NB4 (cell line): ENCODE results near the gene CFAP157.

Experiments
- DNase-seq: peaks from one replicate; pipeline ENCODE4 v3.0.0; 2010; ENCODE audit warnings: low read depth
- H3K4me3 ChIP-seq: one replicate; pipeline ENCODE4 v1.5.1; 2011; ENCODE audit warnings: mild to moderate bottlenecking, low read depth, low read length, moderate library complexity
- MYC ChIP-seq: IDR thresholded peaks from 2 replicates; pipeline ENCODE4 v1.6.1; 2011; ENCODE audit warnings: low read depth, low read length
- POLR2A ChIP-seq: IDR thresholded peaks from 2 replicates; pipeline ENCODE4 v1.6.1; 2011; ENCODE audit warnings: mild to moderate bottlenecking; ENCODE audit not compliant: insufficient read length; ENCODE audit errors: extremely low read depth
- TF ChIP-seq, protein P1 (sequence below): IDR thresholded peaks from 2 replicates; pipeline ENCODE4 v1.6.1; 2011; ENCODE audit warnings: low read depth, low read length
- TF ChIP-seq, protein P2 (sequence below): IDR thresholded peaks from one replicate; pipeline ENCODE4 v1.5.1; 2012; ENCODE audit warnings: low read depth, low read length

The CFAP157 gene

DNA sequence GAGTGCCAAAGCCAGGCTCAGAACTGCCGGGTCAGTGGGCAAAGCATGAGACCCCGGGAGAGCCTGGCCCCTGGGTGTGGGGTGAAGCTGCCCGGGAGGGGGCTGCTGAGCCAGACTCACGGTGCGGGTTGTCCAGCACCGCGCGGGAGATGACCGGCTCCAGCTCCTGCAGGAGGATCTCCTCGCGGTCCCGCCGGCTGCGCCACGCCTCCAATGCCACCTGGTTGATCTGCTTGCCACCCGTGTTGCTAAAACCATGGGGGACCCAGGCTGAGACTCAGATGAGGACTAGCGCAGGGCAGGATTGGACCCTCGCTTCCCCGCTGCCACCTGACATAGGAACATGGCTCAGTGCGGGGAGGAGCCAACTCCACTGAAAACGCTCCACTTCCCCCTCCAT, 25.7 kb downstream of the CFAP157 start:
- no peak for DNase-seq
- TF ChIP-seq POLR2A (no peak), MYC (no peak)
- TF ChIP-seq, protein P1, sequence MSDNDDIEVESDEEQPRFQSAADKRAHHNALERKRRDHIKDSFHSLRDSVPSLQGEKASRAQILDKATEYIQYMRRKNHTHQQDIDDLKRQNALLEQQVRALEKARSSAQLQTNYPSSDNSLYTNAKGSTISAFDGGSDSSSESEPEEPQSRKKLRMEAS = no peak
- TF ChIP-seq, protein P2, sequence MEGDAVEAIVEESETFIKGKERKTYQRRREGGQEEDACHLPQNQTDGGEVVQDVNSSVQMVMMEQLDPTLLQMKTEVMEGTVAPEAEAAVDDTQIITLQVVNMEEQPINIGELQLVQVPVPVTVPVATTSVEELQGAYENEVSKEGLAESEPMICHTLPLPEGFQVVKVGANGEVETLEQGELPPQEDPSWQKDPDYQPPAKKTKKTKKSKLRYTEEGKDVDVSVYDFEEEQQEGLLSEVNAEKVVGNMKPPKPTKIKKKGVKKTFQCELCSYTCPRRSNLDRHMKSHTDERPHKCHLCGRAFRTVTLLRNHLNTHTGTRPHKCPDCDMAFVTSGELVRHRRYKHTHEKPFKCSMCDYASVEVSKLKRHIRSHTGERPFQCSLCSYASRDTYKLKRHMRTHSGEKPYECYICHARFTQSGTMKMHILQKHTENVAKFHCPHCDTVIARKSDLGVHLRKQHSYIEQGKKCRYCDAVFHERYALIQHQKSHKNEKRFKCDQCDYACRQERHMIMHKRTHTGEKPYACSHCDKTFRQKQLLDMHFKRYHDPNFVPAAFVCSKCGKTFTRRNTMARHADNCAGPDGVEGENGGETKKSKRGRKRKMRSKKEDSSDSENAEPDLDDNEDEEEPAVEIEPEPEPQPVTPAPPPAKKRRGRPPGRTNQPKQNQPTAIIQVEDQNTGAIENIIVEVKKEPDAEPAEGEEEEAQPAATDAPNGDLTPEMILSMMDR = no peak
- no peak overlapping the region for H3K4me3 ChIP-seq

DNA sequence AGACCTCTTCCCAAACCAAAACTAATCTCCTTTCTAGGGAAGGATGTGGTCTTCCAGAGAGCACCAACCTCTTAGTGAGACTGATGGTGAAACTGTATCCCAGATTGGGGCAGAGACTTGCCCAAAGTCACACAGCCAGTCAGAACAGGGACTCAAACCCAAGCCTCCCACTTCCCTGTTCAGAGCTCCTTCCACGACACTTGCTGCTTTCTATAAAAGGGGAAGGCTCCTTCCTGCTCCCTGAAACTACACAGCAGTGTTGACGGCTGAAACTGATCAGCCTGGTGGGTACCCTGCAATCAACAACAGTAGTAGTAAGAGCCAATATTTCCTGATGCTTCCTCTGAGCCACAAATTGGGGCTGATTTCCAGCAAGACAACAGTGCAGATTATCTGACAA, 26.8 kb downstream of the CFAP157 start:
- no peak overlapping the region for H3K4me3 ChIP-seq
- DNase-seq = no peak
- TF ChIP-seq MYC (no peak), POLR2A (no peak)
- TF ChIP-seq, protein P1 = no peak
- TF ChIP-seq, protein P2 = no peak

DNA sequence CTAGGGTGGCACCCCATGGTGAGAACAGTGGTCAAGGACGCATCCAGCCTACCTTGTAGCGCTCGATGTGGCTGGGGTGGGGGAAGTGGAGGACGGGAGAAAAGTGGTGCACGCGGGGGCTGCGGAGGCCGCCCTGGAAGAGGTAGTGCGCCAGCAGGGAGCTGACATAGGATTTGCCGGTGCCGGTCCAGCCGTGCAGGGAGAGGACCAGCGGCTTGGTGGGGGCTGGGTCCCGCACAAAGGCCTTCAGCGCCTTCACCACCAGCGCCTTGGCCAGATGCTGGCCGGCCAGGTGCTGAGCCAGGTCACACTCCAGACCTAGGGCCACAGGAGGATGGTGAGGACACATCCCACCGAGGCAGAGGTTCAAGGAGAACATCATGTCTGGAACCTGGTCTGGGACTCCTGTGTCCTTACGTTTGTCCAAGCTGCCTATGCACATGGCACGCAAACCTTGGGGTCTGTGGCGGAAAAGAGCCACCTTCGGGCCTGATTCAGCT, 27.5 kb downstream of the CFAP157 start:
- TF ChIP-seq MYC = peak; percentile 98; the same call in 1 of the 2 replicates
- TF ChIP-seq, protein P1 = peak; percentile 91
- no peak for TF ChIP-seq POLR2A
- TF ChIP-seq, protein P2 = no peak
- no peak for DNase-seq
- H3K4me3 ChIP-seq = peak overlapping the region; percentile 55

DNA sequence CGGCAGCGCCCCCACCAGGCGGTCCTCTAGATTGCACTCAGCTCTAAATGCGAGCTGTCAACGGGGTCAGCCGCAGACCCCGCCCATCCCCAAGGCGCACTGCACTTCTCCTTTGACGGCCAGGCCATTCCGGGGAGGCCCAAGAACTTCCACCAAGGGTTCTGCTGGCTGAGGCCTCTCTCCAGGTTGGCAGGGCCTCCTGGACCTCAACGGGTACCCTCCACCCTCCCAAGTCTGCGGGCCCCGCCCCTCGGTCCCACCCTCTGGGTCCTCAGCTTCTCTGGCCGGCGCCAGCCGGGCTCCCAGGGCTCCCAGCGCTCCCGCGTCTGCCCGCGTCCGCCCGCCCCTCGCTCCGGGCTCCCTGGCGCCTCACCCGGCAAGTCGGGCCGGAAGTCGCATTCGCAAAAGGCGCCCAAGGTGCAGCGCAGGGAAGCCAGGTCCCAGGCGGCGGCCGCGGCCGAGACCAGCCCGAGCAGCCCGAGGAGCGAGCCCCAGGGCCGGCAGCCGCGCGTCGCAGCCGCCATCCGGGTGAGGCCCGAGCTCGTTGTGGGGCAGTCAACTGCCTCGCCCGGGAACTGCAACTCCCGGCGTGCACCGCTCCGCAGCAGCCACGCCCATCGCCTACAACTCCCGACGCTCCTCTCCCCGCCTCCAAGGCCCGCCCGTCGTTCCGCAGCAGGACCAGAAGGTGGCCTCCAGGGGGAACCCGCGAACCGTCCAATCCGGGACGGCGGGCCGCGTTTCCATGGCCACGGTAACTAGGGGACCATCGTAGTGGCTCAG, 28.1 kb downstream of the CFAP157 start, which contains the start of gene TOR2A:
Gene TOR2A (minus strand): TSS at position 548 of the 783 bp plus-strand sequence. CDS start 24 bp downstream, at position 524.
- TF ChIP-seq MYC (peak; percentile 51; the same call in 1 of the 2 replicates), POLR2A (peak; percentile 63)
- TF ChIP-seq, protein P1 = peak; percentile 53; the same call in 1 of the 2 replicates
- TF ChIP-seq, protein P2 = peak; percentile 80
- DNase-seq = peak; percentile 97

DNA sequence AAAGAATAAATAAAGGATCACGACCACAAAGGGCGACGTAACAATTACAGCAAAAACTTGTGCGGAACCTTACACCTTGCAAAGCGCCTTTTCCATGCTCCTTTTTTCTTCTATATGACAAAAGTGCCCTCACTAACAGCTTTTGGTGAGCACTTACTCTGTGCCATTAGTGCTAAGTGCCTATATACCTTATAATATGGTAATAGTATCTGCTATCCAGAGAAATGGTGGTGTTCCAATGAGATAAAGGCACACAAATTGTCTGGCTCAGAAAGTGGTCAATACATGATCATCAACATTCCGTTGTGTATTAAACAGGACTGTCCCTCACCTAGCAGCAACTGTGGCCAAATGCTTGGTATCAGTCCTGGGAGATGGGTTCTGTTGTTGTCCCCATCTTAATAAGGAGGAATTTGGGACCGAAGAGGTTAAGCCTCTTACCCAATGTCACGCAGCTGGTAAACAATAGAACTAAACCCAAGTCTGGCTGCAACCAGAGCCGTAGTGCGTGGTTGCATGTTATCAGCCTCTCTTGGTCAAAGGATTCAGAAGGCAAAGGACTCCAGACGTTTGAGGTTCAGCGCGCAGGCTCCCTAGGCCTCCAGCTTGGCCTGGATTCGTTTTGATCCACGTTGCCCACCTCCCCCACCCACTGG, 28.9 kb downstream of the CFAP157 start:
- no peak overlapping the region for H3K4me3 ChIP-seq
- TF ChIP-seq POLR2A = no peak
- no peak for TF ChIP-seq MYC
- TF ChIP-seq, protein P1 = no peak
- TF ChIP-seq, protein P2 = no peak

More for the DNA sequence above, 28.1 kb downstream of the CFAP157 start, which contains the start of gene TOR2A:
- H3K4me3 ChIP-seq = peak within 1 kb of the TSS; percentile 55

More for the DNA sequence above, 28.9 kb downstream of the CFAP157 start:
- no peak for DNase-seq
